Common myeloid progenitor, CD34-positive (primary cell): ENCODE data around the gene MYLK3.

Experiments
- CTCF ChIA-PET: fragments of 350-600 bp; sonication (Branson Sonifier 250); formaldehyde crosslinking; loops from one replicate; lab custom pipeline; 2021; ENCODE audit warnings: antibody characterized with exemption; lab: Charles Lee
- POLR2A ChIA-PET: fragments of 350-600 bp; sonication (Branson Sonifier 250); formaldehyde crosslinking; loops from one replicate; lab custom pipeline; 2021; ENCODE audit warnings: antibody characterized with exemption; lab: Charles Lee
- DNase-seq, 3 donors: peaks; one replicate each; pipeline versions ENCODE4 v3.0.0 to v3.0.0-alpha.2; 2013
- H3K27ac ChIP-seq, 2 experiments: 1 replicate in 1 of 2; 2 replicates in 1 of 2; pipeline ENCODE4 v1.7.0; 2013; ENCODE audit warnings: inconsistent platforms in 2 of 2, low read length in 2 of 2, mild to moderate bottlenecking in 2 of 2, low read depth in 1 of 2, moderate library complexity in 1 of 2; ENCODE audit not compliant: severe bottlenecking in 2 of 2, insufficient read depth in 1 of 2, poor library complexity in 1 of 2
- H3K27me3 ChIP-seq, 5 experiments: replicated peaks in 2 of 5; 1 replicate in 3 of 5; 2 replicates in 2 of 5; pipeline versions ENCODE4 v1.6.1 to v1.7.0; 2013; ENCODE audit warnings: low read length in 4 of 5, mild to moderate bottlenecking in 2 of 5, moderate library complexity in 2 of 5, inconsistent platforms in 1 of 5; ENCODE audit not compliant: insufficient read depth in 5 of 5, control insufficient read depth in 4 of 5
- H3K36me3 ChIP-seq, 4 experiments: 1 replicate in 2 of 4; 2 replicates in 2 of 4; pipeline versions ENCODE4 v1.6.1 to v1.7.0; 2013; ENCODE audit warnings: low read length in 3 of 4, control low read depth in 1 of 4, mild to moderate bottlenecking in 1 of 4; ENCODE audit not compliant: control insufficient read depth in 4 of 4, insufficient read depth in 4 of 4
- H3K4me1 ChIP-seq, 4 experiments: 1 replicate in 3 of 4; 2 replicates in 1 of 4; pipeline versions ENCODE4 v1.6.1 to v1.7.1; 2013; ENCODE audit warnings: low read length in 3 of 4, mild to moderate bottlenecking in 3 of 4, control low read depth in 1 of 4, inconsistent platforms in 1 of 4, moderate library complexity in 1 of 4; ENCODE audit not compliant: control insufficient read depth in 4 of 4, insufficient read depth in 4 of 4; ENCODE audit errors: control extremely low read depth in 1 of 4
- H3K4me3 ChIP-seq, 7 experiments: 1 replicate in 4 of 7; 2 replicates in 3 of 7; pipeline versions ENCODE4 v1.5.1 to v1.7.0; 2013; ENCODE audit warnings: mild to moderate bottlenecking in 7 of 7, low read length in 6 of 7, moderate library complexity in 6 of 7, inconsistent platforms in 2 of 7, low read depth in 2 of 7, control low read depth in 1 of 7; ENCODE audit not compliant: insufficient read depth in 4 of 7, control insufficient read depth in 1 of 7; ENCODE audit errors: extremely low read depth in 1 of 7
- H3K9me3 ChIP-seq, 5 experiments: 1 replicate in 4 of 5; 2 replicates in 1 of 5; pipeline versions ENCODE4 v1.6.1 to v1.7.1; 2013; ENCODE audit warnings: low read length in 4 of 5, mild to moderate bottlenecking in 2 of 5, inconsistent platforms in 1 of 5, low read depth in 1 of 5, moderate library complexity in 1 of 5; ENCODE audit not compliant: control insufficient read depth in 4 of 5, insufficient read depth in 2 of 5; ENCODE audit errors: control extremely low read depth in 1 of 5
- WGBS: methylation state at CpG from one replicate; pipeline ENCODE4 v1.1.5; 2013; ENCODE audit not compliant: insufficient coverage; 5-methylcytosine and 5-hydroxymethylcytosine counted together

MYLK3 gene

GRCh38 chr16:46763147-46763546, 15.0 kb upstream of the MYLK3 start:
- Histone ChIP-seq H3K36me3 (no peaks in the 10 kb centered on the region), H3K9me3 (no peaks in the 10 kb centered on the region), H3K27ac (no peak overlapping the region), H3K27me3 (no peaks in the 10 kb centered on the region), H3K4me1 (peaks cover 0 to 9% (median 3%) of the 10 kb centered on the region in 4 experiments), H3K4me3 (no peak overlapping the region)
- POLR2A ChIA-PET, result interaction anchor here (0.6 kb wide), 1 partner anchor 19 kb away, joined by 3 read pairs; no protein-coding TSS in a partner anchor
- DNase-seq, result no peak
- WGBS, result 61% methylated on average over 10 of the region's 12 CpGs
- CTCF ChIA-PET, result no interaction called here

- Histone ChIP-seq H3K27ac (no peak overlapping the region), H3K9me3 (no peaks in the 10 kb centered on the region), H3K27me3 (no peaks in the 10 kb centered on the region), H3K36me3 (no peaks in the 10 kb centered on the region), H3K4me3 (no peak overlapping the region), H3K4me1 (peaks cover 0 to 9% (median 3%) of the 10 kb centered on the region in 4 experiments)
- ChIA-PET CTCF (no interaction called here), POLR2A (no interaction called here)
- 94% methylated on average over 2 of the region's 3 CpGs for WGBS
- no peak for DNase-seq
Observed at GRCh38 chr16:46762583-46762982, 14.4 kb upstream of the MYLK3 start.

- POLR2A ChIA-PET, result no interaction called here
- Histone ChIP-seq H3K4me3 (no peak overlapping the region), H3K27me3 (no peaks in the 10 kb centered on the region), H3K27ac (no peak overlapping the region), H3K4me1 (no peaks in the 10 kb centered on the region), H3K9me3 (no peaks in the 10 kb centered on the region), H3K36me3 (no peaks in the 10 kb centered on the region)
- CTCF ChIA-PET, result no interaction called here
- 100% methylated on average over 4 of the region's 5 CpGs for WGBS
- DNase-seq, result no peak
Observed at GRCh38 chr16:46759309-46759708, 11.2 kb upstream of the MYLK3 start.

GRCh38 chr16:46757339-46758050, 9.4 kb upstream of the MYLK3 start:
- Histone ChIP-seq H3K4me3 (no peak overlapping the region), H3K9me3 (no peaks in the 10 kb centered on the region), H3K27me3 (no peaks in the 10 kb centered on the region), H3K36me3 (no peaks in the 10 kb centered on the region), H3K4me1 (no peaks in the 10 kb centered on the region), H3K27ac (no peak overlapping the region)
- POLR2A ChIA-PET, result no interaction called here
- 89% methylated on average over 19 of the region's 21 CpGs for WGBS
- CTCF ChIA-PET, result no interaction called here
- DNase-seq, result no peak

GRCh38 chr16:46756772-46757171, 8.6 kb upstream of the MYLK3 start:
- 100% methylated on average over 4 of the region's 11 CpGs for WGBS
- Histone ChIP-seq H3K36me3 (no peaks in the 10 kb centered on the region), H3K4me3 (no peak overlapping the region), H3K27ac (no peak overlapping the region), H3K4me1 (no peaks in the 10 kb centered on the region), H3K9me3 (no peaks in the 10 kb centered on the region), H3K27me3 (no peaks in the 10 kb centered on the region)
- no peak for DNase-seq
- ChIA-PET CTCF (no interaction called here), POLR2A (no interaction called here)

GRCh38 chr16:46753015-46753414, 4.9 kb upstream of the MYLK3 start:
- Histone ChIP-seq H3K4me1 (peaks cover 0 to 15% (median 12%) of the 10 kb centered on the region in 4 experiments), H3K36me3 (no peaks in the 10 kb centered on the region), H3K27ac (no peak overlapping the region), H3K9me3 (no peaks in the 10 kb centered on the region), H3K27me3 (no peaks in the 10 kb centered on the region), H3K4me3 (no peak overlapping the region)
- ChIA-PET CTCF (no interaction called here), POLR2A (no interaction called here)
- 97% methylated on average over 3 of the region's 5 CpGs for WGBS
- no peak for DNase-seq

- Histone ChIP-seq H3K4me1 (peaks cover 0 to 18% (median 14%) of the 10 kb centered on the region in 4 experiments), H3K4me3 (no peak overlapping the region), H3K27me3 (no peaks in the 10 kb centered on the region), H3K27ac (no peak overlapping the region), H3K36me3 (no peaks in the 10 kb centered on the region), H3K9me3 (no peaks in the 10 kb centered on the region)
- 98% methylated on average over 6 of the region's 7 CpGs for WGBS
- DNase-seq, result no peak
- CTCF ChIA-PET, result interaction anchor here (0.9 to 1.1 kb wide), 2 partner anchors 8 to 45 kb away, joined by 3 read pairs; no protein-coding TSS in a partner anchor
- POLR2A ChIA-PET, result no interaction called here
Observed at GRCh38 chr16:46751381-46751780, 3.2 kb upstream of the MYLK3 start.
